Measurements from ENCODE around the gene HOXB4.
A peak's percentile ranks its signal among the peaks of the same experiment; 100 is the strongest.

HOXB4 gene

DNA sequence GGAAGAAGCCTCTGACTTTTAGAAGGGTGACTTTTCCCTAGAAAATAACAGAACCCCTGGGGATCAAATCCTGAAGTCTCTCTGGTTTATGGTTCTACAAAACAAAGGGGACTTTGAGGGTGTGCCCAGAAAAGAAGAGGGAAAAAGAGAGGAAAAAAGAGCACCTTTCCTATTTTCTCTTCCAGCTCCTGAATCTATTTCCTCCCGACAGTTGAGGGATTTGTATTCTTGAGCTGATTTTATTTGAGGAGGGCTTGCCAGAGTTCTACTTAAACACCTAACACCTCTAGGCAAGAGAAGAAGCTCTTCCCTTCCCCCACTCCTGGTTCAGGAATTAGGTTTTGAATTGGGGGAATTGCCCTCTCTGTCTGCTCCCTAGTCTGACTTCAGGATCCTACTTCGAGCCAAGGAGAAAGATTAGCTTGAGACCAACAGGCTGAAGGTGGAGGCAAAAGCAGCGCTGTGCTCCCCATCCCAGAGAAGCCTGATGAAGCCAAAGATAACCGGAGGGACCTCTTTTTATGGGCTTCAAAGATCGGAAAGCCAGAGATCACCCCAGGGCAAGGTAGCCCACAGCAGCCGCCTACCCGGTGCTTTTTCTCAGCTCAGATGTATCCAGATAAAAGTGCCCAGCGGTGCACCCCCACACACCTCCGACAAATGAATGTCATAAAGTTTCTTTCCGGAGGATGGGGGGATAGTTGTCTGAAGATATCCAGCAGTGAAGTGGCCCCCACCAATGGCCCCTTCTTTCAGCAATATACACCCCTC, 11.1 kb upstream of the HOXB4 start:
- DNase-seq = no peak

DNA sequence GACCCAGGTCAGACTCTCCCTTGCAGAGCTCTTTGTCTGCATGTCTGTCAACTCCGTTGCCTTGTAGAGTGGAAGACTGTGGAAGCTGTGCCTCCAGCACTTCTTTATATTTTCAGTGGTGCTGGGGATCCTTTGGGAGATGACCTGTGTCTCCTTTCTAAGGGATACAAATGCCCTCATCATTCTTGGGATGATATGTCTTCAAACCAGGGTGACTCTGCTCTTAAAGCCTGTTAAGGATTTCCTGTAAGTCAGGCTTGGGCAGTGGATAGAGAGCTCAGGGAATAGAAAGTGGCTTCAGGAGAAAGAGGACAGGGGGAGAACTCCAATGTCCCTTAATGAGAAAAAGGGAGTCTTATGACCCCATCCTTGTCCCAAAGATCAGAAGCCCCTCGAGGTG, 10.4 kb upstream of the HOXB4 start:
- no peak for DNase-seq

DNA sequence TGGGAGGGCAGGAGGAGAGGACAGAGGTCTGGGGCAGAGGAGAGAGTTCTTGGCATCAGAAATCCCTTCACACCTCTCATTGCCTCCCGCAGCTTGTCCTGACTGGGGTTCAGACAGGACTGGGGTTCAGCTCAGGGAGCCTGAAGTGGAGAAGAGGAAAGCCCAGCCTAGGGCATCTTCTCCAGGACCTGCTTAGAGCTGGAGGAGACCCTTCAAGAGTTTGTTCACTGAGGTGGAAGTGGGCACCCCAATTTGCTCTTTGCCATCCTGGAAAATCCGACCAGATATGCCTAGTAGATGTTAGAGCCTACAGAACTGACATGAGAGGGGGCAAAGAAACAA, 9.9 kb upstream of the HOXB4 start:
- DNase-seq = no peak

DNA sequence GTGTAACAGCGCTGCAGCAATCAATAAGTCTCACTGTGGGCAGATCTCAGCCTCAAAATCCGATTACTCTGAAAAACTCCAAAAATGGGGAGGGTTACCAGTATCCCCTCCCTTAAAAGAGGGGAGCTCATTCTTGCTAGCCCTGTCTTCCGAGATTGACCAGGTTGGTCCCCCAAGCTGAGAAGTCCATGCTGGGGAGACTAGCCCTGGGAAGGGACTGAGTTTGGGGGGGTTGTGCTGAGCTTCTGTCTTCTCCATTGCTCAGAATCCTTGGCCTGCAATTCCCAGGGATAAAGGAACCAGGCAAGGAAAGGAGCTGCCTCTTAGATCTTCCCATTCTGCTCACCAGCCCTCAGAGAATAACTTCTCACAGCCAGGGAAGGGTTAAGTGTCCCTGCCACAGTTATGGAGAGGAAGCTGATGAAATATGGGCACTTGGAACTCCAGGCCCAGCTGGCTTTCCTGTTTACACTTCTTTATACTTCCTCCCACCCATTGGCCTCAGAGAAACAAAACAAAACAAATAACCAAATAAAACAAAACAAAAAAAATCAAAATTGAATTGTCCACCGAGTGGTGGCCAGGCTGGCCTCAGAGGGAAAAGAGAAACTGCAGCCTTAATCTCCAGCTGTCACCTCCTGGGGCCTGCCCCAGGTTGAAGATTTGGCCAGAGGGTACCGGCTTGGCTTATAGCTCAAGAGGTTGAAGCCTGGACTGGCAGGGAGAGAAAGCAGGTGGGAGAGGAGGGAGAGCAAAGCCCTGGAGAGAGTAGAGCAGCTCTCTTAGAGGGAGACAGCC, 9.3 kb upstream of the HOXB4 start:
- DNase-seq = no peak

DNA sequence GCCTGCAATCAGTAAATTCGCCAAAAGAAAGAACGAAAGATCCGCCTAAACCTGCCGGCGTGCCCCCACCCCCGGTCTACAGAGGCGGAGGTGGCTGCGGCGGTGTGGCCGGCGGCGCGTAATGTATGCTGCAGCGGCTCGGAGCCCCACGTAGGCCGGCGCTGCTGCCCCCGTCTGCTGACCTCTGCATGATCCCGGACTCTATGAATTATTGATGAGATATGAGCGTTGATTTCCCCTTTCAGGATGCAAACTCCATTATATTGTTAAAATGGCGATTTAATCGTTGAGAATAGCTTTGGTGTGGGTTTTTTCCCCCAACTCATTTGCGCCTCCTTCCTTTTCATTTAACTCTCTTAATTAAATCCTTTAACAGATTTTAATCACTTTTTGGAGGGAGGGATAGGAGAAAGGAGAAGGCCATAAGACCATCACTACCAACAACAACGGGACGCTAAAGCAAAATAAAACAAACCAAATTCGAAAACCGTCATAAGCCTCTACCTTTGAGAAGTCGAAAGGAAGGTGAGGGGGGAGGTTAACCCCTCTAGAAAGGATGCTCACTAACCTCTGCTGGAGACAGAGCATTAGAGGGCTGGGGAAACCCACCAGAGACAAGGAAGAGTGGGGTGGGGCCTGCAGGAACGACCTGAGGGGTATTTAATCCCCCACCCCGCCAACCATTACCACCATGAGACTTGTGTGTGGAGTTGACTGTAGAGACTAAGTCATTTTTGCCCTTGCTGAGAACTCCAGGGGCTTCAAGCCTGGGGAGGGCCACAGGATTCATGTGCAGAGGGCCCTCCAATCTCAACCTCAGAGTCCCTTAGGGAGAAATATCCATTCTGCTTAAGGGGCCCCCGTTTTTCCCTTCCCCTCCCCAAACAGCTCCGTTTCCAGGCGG, 8.5 kb upstream of the HOXB4 start:
- DNase-seq = no peak

DNA sequence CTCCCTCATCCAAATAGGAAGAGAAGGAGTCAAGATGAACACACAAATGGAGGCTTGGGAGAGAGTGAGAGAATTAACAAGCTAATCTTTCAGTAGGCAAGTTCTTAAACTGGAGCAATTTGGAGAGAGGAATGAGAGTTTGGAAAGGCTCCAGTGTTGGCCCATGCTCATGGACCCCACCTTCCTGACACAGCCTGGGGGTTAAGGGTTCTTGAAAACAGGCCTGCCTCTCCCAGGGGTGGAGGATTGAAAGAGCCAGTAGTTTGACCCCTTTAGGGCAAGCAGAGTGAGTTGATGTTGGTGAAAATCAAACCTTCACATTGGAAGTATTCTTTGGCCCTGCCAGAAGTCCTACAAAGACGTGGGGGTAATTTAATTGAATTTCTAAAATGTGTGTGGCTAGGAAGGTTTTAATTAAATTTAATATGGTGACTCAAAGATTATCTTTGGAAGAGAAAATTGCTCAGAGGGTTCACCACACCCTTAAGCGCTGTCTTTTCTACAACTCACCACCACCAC, 6.1 kb upstream of the HOXB4 start:
- no peak for DNase-seq

DNA sequence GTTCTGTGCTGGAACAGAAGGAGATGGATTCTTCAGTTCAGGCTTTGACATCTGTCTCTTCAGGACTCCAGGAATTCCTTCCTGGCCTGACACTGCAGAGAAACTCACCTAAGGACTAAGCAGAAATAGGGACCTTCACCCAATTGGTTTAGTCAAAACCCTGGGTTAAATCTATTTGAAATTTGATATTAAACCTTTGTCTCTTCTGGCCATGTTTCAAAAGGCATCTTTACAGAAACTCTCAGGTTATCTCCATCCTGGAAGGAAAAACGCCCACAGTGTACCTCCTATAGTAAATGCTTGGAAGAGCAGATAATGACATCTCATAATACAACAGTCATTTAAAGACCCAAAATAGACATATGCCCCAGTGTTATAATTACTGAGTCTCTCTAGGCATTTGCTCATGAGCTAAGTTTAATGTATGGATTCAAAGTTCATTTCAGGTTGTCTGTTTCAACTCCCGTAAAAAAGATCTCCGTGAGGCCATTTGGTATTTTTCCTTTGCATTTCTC, 5.6 kb upstream of the HOXB4 start:
- DNase-seq = no peak

DNA sequence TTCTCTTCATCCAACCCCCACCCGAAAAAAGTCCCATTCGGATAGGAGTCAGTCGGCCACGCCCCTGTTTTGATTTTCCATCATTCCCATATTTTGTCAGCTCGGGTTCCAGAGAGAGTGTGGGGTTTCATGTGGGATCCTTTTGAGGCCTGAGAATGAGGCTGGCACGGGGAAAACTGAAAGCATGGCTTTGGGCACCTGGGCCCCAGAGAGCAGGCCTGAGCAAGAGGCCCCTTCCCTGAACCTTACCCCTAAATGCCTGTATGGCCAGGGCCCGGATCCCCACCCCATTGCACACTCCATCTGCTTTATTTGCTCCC, 4.6 kb upstream of the HOXB4 start:
- DNase-seq = no peak

DNA sequence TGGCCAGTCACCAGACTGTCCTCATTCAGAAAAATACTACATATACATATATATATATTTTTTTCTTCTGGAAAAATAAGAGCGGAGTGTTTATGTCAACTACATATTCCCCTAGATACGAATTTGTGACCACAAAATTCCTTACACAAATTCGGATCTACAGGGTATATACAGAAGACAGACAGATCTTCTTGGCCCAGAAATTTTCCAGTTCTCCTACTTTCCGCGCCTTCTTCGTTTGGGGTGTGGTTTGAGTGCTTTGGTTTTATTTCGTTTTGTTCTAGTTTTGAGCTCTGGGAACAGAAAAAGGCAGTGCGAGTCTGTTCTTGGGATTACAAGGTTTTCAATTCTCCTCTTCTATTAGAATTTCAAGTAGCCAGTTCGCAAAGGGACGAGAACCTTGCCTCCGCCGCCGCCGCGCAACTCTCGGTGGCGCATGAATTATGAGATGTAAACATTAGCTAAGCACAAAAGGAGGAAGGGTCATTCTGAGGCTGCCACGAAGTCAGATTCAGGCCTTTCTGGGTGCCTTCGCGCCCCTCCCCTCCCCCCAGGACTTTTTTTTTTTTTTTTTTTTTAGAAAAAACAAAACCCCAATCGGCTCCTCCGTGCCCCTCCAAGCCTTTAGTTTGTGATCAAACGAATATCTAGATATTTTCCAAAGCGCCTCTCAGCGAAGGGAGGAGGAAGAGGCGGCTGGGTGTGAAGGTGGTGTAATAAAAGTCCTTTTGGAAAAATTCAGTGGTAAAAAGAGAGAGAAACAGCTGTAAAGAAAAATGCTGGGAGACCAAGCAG, 1.8 kb upstream of the HOXB4 start:
- peak; percentile 45 for DNase-seq

DNA sequence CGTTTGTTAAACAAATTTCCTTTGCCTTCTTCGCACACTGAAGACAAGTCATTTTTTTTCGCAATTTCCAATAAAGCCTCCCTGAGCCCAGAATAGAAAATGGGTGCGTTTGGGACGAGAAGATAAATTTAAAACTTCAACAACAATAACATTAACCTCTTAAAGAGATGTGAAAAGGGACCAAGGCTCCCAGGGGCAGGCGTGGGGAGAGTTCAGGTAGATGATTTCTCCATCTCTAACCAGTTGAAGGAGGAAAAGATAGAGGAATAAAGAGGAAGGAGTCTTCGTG, 1.3 kb upstream of the HOXB4 start:
- no peak for DNase-seq

DNA sequence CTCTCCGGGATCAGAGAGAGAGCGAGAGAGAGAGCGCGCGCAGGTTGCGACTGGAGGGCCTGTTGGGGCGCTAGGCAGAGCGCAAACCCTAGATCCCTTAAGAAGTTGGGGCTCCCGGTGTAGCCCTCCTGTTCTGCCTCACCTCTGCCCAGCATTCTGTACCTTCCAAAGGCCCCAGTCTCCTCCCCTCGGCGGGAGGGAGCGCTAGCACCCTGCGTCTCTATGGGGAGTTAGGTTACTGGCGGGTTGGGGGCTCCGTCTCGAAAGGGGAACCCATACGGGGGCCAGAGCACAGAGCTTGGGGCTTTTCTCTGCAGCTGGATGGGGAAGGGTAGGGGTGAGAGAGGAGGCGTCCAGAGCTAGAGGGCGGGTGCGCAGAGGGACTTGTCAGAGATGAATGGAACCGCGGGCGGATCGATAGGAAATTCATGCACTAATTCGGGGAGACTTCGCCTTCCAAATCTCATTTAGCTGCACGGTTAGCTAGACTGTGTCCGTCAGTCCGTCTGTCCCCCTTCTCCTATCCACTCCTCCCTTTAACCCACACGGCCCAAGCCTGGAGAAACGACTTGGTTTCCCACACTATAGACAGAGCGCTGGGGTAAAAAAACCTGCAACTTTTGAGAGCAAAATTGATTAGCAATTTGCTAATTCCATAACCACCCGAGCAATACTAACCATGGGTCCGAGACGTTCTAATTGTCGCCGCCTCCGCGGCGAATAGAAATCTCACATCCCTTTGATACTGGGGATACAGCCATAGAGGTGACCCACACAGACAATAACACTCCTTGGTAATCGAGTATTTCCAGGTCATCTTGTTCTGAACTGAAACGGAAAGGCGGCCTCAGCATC, 693 bp upstream of the HOXB4 start:
- DNase-seq = no peak

DNA sequence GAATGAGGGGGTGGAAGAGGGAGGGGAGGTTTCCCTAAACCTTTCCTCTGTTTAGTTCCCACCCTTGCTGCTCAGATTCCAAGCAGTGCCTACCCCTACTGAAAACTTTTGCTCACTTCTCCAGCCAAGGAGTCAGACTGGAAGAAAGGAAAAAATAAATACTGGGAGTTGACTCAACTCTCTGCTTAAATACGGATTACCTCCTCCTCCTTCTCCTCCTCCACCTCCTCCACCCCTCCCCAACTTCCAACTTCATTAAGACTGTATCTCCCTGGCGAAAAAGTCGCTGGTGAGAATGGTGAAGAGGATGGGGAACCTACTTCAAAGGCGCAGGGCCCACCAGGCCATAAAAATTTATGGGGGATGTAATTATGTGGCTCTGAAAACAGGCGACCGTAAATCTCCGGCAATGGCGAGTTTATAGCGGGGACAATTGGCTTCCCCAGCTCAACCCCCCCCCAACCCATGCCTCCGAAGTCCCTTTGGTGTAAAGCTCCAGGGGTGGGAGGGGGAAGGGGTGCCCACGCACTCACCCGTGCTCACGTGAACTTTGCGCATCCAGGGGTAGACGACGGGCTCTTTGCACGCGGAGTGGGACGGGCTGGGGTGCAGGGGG, 712 bp downstream of the HOXB4 start:
- no peak for DNase-seq

DNA sequence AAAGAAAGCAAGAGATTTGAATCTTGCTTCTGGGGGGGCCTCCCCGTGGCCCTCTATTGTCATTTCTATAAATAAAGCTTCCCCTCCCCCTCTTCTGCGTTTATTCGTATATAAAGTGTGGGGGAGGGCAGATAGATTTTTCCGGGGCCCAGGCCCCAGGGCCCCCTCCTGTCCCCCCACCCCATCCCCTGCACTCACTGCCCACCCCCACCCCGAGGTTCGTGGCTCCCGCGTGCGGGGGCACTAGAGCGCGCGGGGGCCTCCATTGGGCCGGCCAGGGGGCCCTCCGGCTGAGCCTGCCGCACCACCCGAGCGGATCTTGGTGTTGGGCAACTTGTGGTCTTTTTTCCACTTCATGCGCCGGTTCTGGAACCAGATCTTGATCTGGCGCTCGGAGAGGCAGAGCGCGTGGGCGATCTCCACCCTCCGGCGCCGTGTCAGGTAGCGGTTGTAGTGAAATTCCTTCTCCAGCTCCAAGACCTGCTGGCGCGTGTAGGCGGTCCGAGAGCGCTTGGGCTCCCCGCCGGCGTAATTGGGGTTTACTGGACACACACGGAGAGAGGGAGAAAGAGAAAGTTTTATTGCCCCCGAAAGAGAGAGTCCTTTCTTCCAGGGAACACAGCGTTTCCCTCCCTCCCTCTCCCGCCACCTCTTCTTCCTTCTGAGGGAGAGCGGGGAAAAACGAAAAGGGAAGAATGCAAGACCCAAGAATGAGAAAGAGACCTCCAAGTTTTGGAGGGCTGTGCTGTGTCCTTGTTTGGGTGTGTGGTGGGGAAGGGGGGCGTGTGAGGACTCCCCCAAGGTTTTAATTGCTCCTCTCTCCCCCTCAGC, 1.5 kb downstream of the HOXB4 start:
- DNase-seq = no peak

DNA sequence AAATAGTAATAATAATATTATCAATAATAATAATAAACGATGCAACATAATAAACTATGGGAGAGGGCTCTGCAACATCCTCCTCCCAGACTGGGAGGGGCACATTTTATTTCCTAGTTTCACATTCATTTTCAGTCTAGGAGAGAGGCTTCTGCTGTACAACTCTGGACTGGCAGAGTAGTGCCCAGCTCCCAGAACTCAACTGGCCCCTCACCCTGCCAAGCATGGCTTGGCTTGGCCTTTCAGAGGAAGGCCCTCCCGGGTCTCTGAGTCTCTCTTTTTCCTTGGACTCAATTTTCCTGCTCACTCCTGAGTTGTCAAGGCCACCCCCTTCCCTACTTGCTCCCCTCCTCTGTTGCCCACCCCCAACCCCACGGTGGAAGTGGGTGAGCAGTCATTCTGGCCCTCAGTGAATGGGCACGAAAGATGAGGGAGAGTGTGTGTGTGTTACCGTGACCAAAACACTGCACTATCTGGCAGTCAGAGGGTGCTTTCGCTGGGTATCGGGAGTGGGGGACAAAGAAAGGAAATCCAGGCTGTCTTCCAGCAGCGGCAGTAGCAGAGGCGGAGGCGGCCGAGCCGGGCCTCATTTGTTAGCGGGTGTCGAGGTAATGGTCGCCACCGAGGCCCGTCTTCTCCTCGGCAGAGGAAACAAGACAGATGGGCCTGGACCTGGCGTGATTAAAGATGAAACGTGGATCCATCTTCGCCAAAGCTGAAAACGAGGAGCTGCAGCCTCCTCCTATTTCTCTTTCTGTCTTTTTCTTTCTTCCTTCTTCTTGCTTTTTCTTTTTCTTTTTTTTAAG, 2.3 kb downstream of the HOXB4 start:
- DNase-seq = no peak

DNA sequence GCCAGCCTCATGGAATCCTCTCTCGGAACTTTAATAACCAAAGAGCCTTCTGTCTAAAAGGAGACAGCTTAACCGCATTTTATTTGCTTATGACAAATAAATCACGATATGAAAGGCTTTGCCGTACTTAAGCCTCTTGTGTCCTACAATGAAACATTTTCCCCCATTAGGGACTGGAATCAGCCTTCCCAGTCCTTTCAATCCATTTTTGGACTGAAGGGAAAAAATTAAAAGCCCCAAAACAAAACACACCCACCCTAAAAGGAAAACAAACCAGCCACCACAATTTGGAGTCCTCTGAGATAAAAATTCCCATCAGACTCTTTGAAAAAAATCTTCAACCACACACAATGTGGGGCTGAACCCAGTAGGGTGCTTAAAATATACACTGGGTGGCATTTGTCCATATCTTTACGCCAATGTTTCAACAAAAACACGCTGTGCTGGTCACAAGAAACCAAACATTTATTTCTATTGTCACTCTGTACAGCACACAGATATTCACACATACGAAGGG, 3.0 kb downstream of the HOXB4 start:
- no peak for DNase-seq

DNA sequence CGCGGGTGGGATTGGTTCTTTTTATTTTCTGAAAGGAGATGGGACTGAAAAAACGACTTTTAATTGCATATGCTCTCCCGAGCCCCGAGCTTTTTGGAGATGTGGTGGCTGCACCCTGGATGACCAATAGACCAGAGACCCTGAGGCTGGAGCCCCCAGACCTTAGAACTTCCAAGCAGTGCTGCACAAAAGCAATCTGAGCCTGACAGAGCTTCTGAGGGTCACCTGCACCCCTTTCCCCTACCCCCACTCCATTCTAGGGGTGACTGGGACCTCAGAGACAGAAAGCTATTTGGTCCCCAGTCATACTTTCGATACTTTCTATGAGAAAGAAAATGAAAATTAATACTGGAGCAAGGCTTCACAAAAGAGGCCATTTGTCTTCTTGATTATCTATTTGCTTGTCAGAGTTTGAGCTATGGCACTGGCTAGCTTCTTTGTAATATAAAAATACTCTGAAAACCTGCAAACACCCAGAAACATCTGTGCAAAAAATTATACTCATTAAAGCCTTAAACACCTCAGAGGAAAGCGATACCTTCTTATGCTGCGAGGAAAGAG, 3.6 kb downstream of the HOXB4 start:
- DNase-seq = no peak

DNA sequence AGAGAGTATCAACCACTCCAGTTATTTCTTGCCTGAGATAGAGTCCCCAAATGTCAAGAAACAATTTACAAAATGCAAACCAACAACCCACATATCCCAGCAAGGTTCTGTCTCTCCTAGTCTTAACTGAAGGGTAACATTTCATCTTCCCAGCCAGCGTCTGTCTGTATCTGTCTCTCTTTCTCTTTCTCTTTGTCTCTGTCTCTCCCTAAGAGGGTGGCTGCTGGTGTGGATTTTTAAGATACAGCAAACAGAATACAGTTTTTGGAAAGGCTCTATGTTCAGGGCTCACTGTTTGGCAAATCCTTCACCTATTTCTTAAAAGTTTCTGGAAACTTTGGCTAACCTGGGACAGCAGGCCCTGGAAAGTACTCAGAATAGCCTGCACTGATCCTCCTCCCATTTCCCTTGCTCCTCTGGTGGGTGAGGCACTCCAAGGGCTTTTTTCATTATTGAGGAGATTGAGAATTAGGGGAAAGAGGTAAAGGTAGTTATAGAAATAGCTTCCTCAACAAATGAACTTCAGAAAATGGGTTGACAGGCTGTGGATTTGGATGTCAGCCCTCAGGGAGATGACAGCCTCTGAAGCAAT, 6.2 kb downstream of the HOXB4 start:
- no peak for DNase-seq
